Right kidney (tissue), 1 donor: Measurements from ENCODE around the gene SLIT1.

Source experiments
- DNase-seq: peaks from one replicate; pipeline ENCODE4 v3.0.0-alpha.2; 2016

Gene SLIT1

DNA sequence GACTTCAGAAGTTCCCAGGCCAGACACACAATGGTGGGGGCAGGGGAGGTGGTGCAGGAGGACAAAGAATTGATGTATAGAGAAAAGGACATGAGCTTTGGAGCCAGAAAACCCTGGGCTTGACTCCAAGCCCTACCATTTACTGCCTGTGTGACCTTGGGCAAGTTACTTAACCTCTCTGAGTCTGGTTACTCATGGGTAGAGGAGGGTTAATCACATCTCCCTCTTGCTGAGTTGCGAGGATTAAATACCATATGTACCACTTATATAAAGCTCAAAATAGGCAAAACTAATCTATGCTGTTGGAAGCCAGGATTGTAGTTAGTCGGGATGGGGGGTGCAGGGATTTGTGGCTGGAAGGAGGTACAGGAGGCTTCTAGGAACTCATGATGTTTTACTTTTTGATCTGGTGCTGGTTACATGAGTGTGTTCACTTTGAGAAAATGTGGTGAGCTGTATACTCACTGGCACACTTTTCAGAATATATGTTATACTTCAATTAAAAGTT is 106.8 kb downstream of the SLIT1 start:
- no peak for DNase-seq

GRCh38 chr10:97078261-97078937 is 107.4 kb downstream of the SLIT1 start:
- DNase-seq: no peak

DNA sequence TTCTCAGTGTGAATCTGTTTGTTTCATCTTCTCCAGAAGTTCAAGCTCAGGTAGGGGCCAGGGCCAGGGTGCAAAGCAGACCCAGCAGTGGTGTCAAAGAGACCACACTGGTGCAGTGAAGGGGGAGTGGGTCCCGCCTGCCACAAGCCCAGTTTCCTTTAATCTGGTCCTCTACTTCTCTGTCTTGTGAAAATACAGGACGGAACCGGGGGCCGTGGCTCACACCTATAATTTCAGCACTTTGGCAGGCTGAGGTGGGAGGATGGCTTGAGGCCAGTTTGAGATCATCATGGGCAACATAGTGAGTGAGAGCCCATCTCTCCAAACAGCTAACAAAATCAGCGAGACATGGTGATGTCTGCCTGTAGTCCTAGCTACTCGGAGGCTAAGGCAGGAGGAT is 109.0 kb downstream of the SLIT1 start:
- no peak for DNase-seq

- no peak for DNase-seq
Measured at GRCh38 chr10:97075961-97076525, 109.7 kb downstream of the SLIT1 start.

DNA sequence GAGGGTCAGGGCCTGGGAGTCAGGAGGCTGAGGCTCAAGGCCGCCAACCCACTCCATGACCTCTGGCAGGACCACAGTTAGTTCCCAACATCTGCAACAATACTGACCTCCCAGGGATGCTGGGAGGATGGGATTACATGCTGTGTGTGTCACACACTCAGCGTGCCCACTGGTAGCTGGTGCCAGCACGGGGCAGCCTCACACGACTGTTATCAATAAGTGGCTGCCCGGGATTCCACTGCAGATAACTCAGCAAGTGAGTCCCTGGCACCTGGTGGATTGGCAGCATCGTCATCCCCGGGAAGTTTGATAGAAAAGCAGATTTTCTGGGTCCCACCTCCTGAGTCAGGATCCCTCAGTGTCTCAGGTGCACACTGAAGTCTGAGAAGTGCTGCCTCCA is 110.3 kb downstream of the SLIT1 start:
- DNase-seq: no peak

DNA sequence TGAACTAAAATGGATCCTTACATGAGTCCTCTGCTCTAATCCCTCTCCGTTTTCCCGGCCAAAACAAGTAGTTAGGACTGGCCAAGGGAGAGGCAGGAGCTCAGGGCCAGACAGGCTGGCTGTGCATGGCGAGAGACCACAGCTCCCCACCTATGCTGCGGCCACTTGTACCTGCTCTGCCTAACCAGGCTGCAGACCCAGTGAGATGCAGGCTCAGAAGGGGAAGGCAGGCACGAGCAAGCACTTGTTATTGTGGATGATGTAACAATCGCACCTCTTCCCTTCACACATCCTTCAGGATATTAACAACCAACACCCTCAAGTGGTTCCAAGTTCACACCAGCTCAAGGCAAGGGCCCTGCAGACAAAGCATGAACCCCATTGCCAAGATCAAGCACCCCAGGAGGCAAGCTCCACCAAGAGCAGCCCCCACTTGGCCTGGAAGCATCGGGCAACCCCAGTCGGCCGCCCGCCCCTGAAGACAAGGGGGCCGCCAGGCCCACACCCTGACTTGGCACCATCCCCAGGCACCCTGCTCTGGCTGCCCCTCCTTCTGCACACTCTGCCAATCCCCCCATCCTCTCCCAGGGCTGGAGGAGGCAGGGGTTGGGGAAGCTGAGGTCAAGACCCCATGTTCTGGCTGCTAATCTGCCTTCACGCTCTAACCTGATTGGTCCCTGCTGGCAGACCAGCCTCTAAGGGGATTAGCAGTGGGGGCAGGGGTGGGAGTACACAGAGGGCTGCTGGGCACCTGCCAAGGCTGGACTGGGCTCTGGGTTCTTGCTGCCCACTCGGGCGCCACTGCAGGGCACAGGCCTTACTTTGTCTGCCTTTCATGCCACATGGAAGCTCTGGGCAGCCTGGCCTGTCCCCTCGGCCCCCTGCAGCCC is 111.3 kb downstream of the SLIT1 start:
- DNase-seq: no peak

- DNase-seq: peak; percentile 70
Measured at GRCh38 chr10:97072851-97073665, 112.7 kb downstream of the SLIT1 start.

- no peak for DNase-seq
Measured at GRCh38 chr10:97071496-97071895, 114.3 kb downstream of the SLIT1 start.

DNA sequence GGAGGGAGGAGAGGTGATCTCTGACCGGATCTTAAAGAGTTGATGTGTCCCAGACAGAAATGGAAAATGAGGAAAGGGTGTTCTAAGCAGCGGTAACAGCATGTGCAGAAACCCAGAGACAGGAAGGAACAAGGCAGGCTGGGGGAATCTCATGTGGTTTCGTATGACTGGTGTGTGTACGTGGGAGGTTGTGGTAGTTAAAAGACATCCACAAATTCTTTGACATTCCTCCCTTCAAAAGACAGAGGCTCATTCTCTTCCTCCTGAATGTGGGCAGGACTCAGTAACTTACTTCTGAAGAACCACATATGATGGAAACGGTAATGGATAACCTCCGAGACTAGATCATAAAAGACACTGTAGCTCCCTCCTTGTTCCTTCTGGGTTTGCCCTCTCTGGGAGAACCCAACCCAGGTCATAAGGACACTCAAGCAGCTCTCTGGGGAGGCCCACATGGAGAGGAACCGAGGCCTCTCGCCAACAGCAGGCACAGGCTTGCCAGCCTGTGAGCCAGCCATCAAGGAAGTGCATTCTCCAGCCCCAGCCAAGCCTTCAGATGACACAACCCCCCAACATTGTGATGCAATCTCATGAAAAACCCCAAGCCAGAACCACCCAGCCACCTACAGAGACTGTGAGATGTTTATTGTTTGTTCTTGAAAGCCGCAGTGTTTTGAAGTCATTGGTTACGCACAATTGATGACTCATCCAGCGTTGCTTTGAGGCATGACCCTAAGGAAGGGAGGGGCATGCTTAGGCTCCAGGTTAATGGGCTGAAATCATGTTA is 116.0 kb downstream of the SLIT1 start:
- DNase-seq: no peak

DNA sequence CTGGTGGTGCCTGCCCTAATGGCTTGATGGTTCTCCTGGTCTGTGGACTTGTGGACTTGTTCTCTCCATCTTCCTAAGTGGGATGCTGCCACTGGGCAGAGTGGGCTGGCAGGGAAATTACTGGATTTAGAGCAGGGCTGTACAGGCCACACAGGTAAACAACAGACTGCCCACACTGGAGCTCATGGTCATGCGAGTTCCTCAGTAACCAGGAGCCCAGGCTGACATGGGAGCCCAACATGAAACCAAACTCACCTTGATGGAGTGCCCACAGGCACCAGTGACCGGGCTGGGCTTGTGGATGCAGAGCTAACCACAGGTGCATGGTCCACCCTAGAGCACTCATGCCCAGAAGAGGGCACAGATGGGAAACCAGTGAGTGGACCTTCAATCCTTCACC is 116.7 kb downstream of the SLIT1 start:
- no peak for DNase-seq

- DNase-seq: no peak
Measured at GRCh38 chr10:97067716-97068391, 117.9 kb downstream of the SLIT1 start.

DNA sequence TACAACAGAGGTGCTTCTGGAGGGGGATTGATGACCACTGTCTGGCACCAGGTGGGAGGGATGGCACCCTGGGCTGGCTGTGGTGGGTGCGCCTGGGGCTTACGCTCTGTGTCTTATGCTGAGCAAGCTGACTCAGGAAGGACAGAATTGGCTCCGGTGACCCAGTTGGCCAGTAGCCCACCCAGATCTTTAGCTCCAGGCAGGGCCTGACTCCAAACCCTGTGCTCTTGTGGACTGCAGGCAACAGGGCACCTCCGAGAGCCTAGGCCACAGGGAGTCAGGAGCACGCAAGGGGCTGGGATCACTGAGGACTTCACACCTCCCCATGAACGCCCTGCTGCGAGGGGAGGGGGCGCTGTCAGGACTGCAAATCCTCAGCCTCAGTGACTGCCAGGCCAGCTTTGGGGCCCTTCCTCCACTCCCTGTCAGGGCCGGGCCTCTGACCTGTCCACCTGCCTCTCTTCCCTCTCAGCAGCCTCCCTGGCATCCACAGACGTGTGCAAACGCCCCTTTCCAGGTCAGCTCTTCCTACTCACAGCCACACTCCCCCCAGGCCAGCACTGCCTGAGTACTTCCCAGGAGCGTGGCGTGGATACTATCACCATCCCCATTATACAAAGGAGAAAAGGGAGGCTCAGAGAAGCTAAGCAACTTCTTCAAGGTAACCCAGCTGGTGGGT is 118.7 kb downstream of the SLIT1 start:
- DNase-seq: no peak

GRCh38 chr10:97065686-97066660 is 119.8 kb downstream of the SLIT1 start:
- no peak for DNase-seq

DNA sequence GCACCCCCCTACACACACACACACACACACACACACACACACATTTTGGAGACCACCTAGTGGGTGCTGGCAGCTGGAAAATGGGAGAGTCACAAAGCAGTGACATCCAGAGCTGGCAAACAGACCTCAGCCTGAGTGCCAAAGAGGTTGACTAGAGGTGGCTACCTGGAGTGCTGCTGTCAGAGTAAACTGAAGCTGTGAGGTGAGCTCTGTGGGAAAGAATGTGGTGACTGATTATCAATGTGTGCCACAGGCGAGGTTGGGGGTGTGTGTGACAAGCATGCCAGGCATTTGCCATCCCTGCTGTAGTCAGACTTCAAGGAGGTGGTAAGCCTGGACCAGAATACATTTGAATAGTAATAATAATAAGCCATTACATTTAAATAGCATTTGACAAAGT is 120.6 kb downstream of the SLIT1 start:
- DNase-seq: no peak

- no peak for DNase-seq
Measured at GRCh38 chr10:97063983-97064837, 121.5 kb downstream of the SLIT1 start.

DNA sequence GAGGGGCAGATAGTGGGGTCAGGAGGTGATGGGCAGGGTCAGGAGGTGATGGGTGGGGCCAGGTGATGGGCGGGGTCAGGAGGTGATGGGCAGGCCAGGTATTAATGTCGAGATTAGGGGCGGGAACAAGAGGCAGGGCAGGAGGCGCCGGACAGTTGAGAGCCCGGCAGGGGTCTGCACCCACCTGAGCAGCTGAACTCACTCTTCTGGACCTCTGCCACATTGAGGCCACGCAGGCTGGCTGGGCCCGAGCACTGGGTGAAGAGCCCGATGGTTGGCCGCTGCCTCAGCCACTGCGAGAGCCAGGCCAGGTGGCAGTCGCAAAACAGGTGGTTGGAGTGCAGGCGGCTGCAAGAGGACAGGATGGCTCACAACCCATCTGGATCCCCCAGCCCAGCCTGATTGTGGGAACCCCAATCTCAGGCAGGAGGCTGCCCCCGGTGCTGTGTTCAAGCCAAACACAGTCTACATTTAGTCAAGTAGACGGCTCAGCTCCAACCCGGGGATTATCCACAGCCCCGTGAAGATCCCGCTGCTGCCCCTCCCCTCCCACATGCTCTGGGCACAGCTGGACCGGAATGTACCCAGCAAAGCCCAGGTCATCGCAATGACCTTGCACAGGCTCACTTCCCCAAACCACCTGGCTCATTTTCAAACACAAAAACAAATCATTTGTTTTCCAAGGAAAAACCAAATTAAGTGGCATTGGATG is 122.3 kb downstream of the SLIT1 start:
- no peak for DNase-seq

DNA sequence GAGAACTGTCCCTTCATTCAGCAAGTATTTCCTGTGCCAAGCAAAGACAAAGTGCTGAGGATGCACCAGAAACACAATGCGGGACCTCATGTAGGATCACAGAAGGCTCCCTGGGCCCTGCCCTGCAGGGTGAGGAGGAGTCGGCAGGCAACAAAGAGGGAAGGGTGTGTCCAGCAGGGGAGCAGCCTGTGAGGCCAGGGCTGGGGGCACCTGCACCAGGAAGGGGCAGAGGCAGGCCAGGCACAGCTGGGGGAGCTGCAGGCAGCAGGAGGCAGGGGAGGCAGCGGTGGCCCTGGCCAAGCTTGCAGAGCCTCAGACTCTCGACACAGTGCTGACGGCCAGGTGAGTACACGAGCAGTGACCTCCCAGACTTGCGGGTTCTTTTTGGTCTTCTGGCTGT is 123.3 kb downstream of the SLIT1 start:
- DNase-seq: no peak
